Measurements from ENCODE around the gene KLRF2.

KLRF2 gene

DNA sequence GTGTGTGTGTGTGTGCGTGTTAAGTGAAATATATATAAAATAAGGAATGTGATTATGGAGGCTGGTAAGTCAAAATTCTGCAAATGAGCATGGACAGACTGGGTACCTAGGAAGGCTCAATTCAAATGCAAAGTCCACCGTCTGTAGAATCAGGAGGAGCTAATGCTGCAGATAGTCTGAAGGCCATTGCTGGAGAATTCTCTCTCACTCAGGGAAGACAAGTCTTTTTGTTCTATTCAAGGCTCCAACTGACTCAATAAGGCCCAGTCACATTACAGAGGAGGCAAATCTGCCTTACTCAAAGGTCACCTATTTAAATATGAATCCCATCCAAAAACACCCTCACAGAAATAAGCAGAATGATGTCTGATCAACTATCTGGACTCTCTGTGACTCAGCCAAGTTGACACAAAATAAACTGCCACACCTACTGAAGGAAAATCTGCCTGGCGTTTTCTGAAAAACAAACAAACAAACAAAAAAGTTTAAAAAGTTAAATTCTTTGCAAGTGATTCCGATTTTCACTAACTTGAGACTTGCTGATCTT lies 684 bp upstream of the KLRF2 start:
- no peak overlapping the region for H3K27ac ChIP-seq
- no peak for DNase-seq (ENCODE audit: low spot score)
- CTCF ChIA-PET, result no interaction called here
- TF ChIP-seq, protein P1, sequence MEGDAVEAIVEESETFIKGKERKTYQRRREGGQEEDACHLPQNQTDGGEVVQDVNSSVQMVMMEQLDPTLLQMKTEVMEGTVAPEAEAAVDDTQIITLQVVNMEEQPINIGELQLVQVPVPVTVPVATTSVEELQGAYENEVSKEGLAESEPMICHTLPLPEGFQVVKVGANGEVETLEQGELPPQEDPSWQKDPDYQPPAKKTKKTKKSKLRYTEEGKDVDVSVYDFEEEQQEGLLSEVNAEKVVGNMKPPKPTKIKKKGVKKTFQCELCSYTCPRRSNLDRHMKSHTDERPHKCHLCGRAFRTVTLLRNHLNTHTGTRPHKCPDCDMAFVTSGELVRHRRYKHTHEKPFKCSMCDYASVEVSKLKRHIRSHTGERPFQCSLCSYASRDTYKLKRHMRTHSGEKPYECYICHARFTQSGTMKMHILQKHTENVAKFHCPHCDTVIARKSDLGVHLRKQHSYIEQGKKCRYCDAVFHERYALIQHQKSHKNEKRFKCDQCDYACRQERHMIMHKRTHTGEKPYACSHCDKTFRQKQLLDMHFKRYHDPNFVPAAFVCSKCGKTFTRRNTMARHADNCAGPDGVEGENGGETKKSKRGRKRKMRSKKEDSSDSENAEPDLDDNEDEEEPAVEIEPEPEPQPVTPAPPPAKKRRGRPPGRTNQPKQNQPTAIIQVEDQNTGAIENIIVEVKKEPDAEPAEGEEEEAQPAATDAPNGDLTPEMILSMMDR (conservative IDR thresholded peaks at IDR 0.05; ENCODE audit: low read depth), result no peak
- POLR2A ChIA-PET (ENCODE audit: low non-redundant PET), result no interaction called here

DNA sequence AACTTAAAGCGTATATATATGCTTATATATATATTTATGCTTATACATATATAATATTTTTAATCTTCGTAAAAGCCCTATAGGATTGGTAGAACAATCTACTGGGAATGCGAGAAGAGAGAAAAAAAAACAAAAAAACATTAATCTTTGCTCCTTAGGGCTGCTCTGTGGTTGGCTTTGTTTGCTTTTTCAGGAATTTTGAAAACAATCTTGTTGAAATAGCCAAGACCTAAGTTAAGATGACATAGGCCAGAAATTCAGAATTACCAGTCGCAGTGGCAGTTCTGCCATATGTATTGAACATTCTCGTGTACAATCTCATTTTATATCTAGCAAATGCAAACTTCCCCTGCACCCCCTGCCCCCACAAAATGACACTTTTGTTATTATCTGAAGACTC lies 699 bp downstream of the KLRF2 start:
- no peak for DNase-seq (ENCODE audit: low spot score)
- no peak overlapping the region for H3K27ac ChIP-seq
- ChIA-PET CTCF (interaction anchor here (0.6 kb wide), 1 partner anchor 9 kb away, joined by 3 read pairs; no protein-coding TSS in a partner anchor), POLR2A (ENCODE audit: low non-redundant PET) (no interaction called here)
- TF ChIP-seq, protein P1 (conservative IDR thresholded peaks at IDR 0.05; ENCODE audit: low read depth), result no peak

DNA sequence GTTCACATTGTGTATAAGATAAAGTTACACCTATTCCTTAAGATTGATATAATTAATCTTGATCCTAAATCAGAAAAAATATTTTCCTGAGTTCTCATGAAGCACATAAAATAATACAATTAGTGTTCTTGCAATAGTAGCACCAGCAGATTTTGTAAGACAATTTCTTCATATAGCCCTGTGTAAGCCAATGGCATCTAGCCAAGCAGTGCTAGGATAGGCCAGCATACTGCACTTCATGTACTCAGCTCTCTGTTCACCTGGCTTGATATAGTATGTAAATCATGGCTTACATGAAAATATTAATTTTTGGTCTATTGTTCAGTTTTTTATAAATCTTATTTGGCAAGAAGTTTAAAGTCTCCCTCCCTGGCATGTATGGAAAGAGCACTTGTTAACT lies 1.9 kb downstream of the KLRF2 start:
- ChIA-PET POLR2A (ENCODE audit: low non-redundant PET) (no interaction called here), CTCF (no interaction called here)
- TF ChIP-seq, protein P1 (conservative IDR thresholded peaks at IDR 0.05; ENCODE audit: low read depth), result no peak
- no peak overlapping the region for H3K27ac ChIP-seq
- DNase-seq (ENCODE audit: low spot score), result no peak

DNA sequence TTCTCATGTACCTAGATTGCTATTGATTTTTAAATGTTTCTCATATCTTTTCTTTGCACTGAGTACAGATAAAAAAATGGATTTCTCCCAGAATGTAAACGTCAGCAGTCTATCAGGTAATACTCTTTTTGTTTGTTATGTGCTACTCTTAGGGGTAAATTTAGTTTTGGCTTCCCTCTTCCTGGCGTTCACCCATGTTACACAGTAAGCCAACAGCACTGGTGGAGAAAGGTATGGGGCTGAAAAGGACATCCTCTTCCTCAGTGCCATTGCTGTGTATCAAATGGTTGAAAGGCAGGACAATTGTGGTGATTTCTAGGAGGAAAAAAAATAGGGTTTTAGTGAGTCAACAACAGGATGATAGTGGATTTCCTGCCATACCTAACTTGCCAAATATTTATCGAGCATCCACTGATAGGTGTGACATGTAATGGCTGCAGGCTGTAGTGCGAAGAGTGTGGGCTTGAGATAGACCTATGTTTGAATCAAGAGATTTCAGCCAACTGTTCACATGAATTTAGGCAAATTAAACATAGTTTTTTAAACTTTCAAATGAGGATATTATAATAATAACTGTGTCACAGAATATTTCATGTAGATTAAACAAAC lies 7.5 kb downstream of the KLRF2 start:
- no peak overlapping the region for H3K27ac ChIP-seq
- TF ChIP-seq, protein P1 (conservative IDR thresholded peaks at IDR 0.05; ENCODE audit: low read depth), result no peak
- ChIA-PET POLR2A (ENCODE audit: low non-redundant PET) (no interaction called here), CTCF (no interaction called here)
- no peak for DNase-seq (ENCODE audit: low spot score)

DNA sequence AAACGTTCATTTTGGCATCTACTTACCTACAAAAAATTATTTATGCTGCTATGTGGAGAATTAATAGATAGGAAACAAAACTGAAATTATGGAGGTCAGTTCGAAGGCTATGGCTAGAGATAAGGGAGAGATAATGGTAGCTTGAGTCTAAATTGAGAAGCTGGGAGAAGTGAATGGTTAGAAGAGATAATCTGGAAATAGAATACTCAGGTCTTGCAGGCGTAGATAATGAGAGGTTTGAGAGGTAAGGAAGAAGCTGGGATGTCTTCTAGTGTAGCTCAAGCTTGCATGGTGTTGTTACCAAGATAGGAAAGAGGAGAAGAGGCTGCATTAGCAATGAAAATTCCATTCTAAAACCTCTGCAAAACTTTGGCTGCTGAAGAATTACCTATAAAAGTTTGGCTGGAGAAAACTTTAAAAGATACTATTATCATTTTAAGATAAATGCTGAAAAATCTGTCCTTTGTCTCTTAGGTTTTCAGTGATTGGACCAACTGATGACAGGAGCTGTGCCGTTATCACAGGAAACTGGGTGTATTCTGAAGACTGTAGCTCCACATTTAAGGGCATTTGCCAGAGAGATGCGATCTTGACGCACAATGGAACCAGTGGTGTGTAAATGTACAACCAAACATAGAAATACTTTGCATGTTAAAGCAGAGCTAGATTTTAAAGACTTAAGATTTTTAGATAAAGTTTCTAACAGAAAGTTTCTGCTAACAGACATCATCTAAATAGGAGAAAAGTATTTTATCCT lies 14.1 kb downstream of the KLRF2 start:
- no peak for DNase-seq (ENCODE audit: low spot score)
- POLR2A ChIA-PET (ENCODE audit: low non-redundant PET), result no interaction called here
- TF ChIP-seq, protein P1 (conservative IDR thresholded peaks at IDR 0.05; ENCODE audit: low read depth), result no peak
- CTCF ChIA-PET, result interaction anchor here (1.0 kb wide), 1 partner anchor 81 kb away, joined by 3 read pairs; no protein-coding TSS in a partner anchor
- H3K27ac ChIP-seq, result no peak overlapping the region

GRCh38 chr12:9897535-9897934 lies 16.2 kb downstream of the KLRF2 start:
- no peak overlapping the region for H3K27ac ChIP-seq
- ChIA-PET CTCF (no interaction called here), POLR2A (ENCODE audit: low non-redundant PET) (no interaction called here)
- DNase-seq (ENCODE audit: low spot score), result no peak
- TF ChIP-seq, protein P1 (conservative IDR thresholded peaks at IDR 0.05; ENCODE audit: low read depth), result no peak

Data from RWPE1 (cell line).